Peyer's patch (tissue), 4 donors: ENCODE measurements around the gene LIPA. TPM values are rescaled to one million over a fixed set of nuclear protein-coding genes. Genes with fewer than 3 reads are reported as not detected.

Experiments
- DNase-seq, 3 donors: peaks; one replicate each; pipeline ENCODE4 v3.0.0-alpha.2; 2017 to 2019
- H3K27ac ChIP-seq, 4 donors: fragments of 200-600 bp; sonication (generic); one replicate each; pipeline ENCODE4 v1.5.1; 2016 to 2019
- H3K27me3 ChIP-seq, 2 donors: fragments of 200-600 bp; sonication (generic); one replicate each; pipeline ENCODE4 v1.5.1; 2019
- H3K36me3 ChIP-seq, 3 donors: fragments of 200-600 bp; sonication (generic); one replicate each; pipeline ENCODE4 v1.5.1; 2016 to 2019
- H3K4me1 ChIP-seq, 4 donors: fragments of 200-600 bp; sonication (generic); one replicate each; pipeline ENCODE4 v1.5.1; 2016 to 2019
- H3K4me3 ChIP-seq, 4 donors: fragments of 200-600 bp; sonication (generic); 1 replicate in 3 of 4; 2 replicates in 1 of 4; pipeline ENCODE4 v1.5.1; 2016 to 2019; ENCODE audit warnings: mild to moderate bottlenecking in 1 of 4
- H3K9me3 ChIP-seq, 4 donors: fragments of 200-600 bp; sonication (generic); one replicate each; pipeline ENCODE4 v1.5.1; 2016 to 2019; ENCODE audit warnings: mild to moderate bottlenecking in 1 of 4
- CTCF ChIP-seq, 6 experiments: fragments of 450-650 bp in 4 of 6; fragments of 200-600 bp in 2 of 6; sonication (generic) in 1 of 6; IDR thresholded peaks; one replicate each; pipeline ENCODE4 v1.5.1; 2017 to 2019; ENCODE audit warnings: antibody characterized with exemption in 6 of 6, mild to moderate bottlenecking in 3 of 6, moderate library complexity in 1 of 6
- POLR2A ChIP-seq, 2 donors: fragments of 450-650 bp; IDR thresholded peaks; one replicate each; pipeline ENCODE4 v1.5.1; 2017; ENCODE audit warnings: antibody characterized with exemption in 2 of 2, mild to moderate bottlenecking in 2 of 2, moderate library complexity in 2 of 2
- total RNA-seq, 4 donors: library from RNA; depleted of rRNA; stranded (reverse); fragments of >200 nt; gene quantifications; one replicate each; pipeline ENCODE4 v1.1.0, GENCODE V29; 2016

LIPA gene
- total RNA-seq, 4 donors from 2014 or later, result 30.5 to 349 (median 116) TPM

- peaks cover 0 to 7% (median 0%) of the 10 kb centered on the region in 4 donors for H3K4me1 ChIP-seq
- peaks cover 0 to 34% (median 0%) of the 10 kb centered on the region in 3 donors for H3K36me3 ChIP-seq
- no peak overlapping the region for H3K4me3 ChIP-seq
- no peak for TF ChIP-seq POLR2A (IDR thresholded peaks at IDR 0.05)
- TF ChIP-seq CTCF (IDR thresholded peaks at IDR 0.05), result peak; percentile 67 to 90 (median 78)
- H3K27ac ChIP-seq, result peak overlapping the region in 2 of 4 donors; percentile 12 to 32
- peak in 2 of 3 donors; percentile 56 to 84 for DNase-seq
- H3K27me3 ChIP-seq, result no peaks in the 10 kb centered on the region
- H3K9me3 ChIP-seq, result no peaks in the 10 kb centered on the region
Measured at GRCh38 chr10:89217057-89217990, 34.3 kb downstream of the LIPA start.

GRCh38 chr10:89216056-89216455, 35.5 kb downstream of the LIPA start:
- Histone ChIP-seq H3K4me1 (peaks cover 0 to 7% (median 0%) of the 10 kb centered on the region in 4 donors), H3K27ac (no peak overlapping the region), H3K9me3 (no peaks in the 10 kb centered on the region), H3K36me3 (peaks cover 0 to 25% (median 0%) of the 10 kb centered on the region in 3 donors), H3K27me3 (no peaks in the 10 kb centered on the region), H3K4me3 (no peak overlapping the region)
- no peak for DNase-seq
- TF ChIP-seq POLR2A (IDR thresholded peaks at IDR 0.05) (no peak), CTCF (IDR thresholded peaks at IDR 0.05) (no peak)

- peaks cover 0 to 25% (median 0%) of the 10 kb centered on the region in 3 donors for H3K36me3 ChIP-seq
- no peaks in the 10 kb centered on the region for H3K9me3 ChIP-seq
- DNase-seq, result no peak
- H3K27ac ChIP-seq, result no peak overlapping the region
- H3K4me1 ChIP-seq, result peaks cover 0 to 7% (median 0%) of the 10 kb centered on the region in 4 donors
- no peak overlapping the region for H3K4me3 ChIP-seq
- no peaks in the 10 kb centered on the region for H3K27me3 ChIP-seq
- TF ChIP-seq POLR2A (IDR thresholded peaks at IDR 0.05), result no peak
- no peak for TF ChIP-seq CTCF (IDR thresholded peaks at IDR 0.05)
Measured at GRCh38 chr10:89215511-89215910, 36.1 kb downstream of the LIPA start.

- no peak for TF ChIP-seq CTCF (IDR thresholded peaks at IDR 0.05)
- TF ChIP-seq POLR2A (IDR thresholded peaks at IDR 0.05), result no peak
- H3K27ac ChIP-seq, result no peak overlapping the region
- H3K36me3 ChIP-seq, result peaks cover 0 to 20% (median 0%) of the 10 kb centered on the region in 3 donors
- H3K4me3 ChIP-seq, result no peak overlapping the region
- H3K9me3 ChIP-seq, result no peaks in the 10 kb centered on the region
- peaks cover 0 to 7% (median 0%) of the 10 kb centered on the region in 4 donors for H3K4me1 ChIP-seq
- H3K27me3 ChIP-seq, result no peaks in the 10 kb centered on the region
- no peak for DNase-seq
Measured at GRCh38 chr10:89214566-89215165, 36.9 kb downstream of the LIPA start.

GRCh38 chr10:89213191-89213808, 38.3 kb downstream of the LIPA start:
- Histone ChIP-seq H3K4me3 (no peak overlapping the region), H3K27me3 (no peaks in the 10 kb centered on the region), H3K36me3 (peaks cover 0 to 17% (median 0%) of the 10 kb centered on the region in 3 donors), H3K27ac (no peak overlapping the region), H3K9me3 (no peaks in the 10 kb centered on the region), H3K4me1 (peaks cover 0 to 7% (median 1%) of the 10 kb centered on the region in 4 donors)
- TF ChIP-seq CTCF (IDR thresholded peaks at IDR 0.05), result peak; percentile 45 to 76 (median 70)
- TF ChIP-seq POLR2A (IDR thresholded peaks at IDR 0.05), result no peak
- no peak for DNase-seq
